HG02870 (cell line): ENCODE results near the gene TRIM60.
"Not testable (repeated sequence)": the region's sequence is repeated elsewhere in the genome, so short reads cannot be mapped to it uniquely, and the experiment has no call there.

Experiments
- ATAC-seq: cut with Tn5 transposase; IDR thresholded peaks from one replicate; pipeline ENCODE4 v1.9.1; 2021; ENCODE audit warnings: mild to moderate bottlenecking, moderate library complexity; ENCODE audit not compliant: unreplicated experiment

Gene TRIM60

DNA sequence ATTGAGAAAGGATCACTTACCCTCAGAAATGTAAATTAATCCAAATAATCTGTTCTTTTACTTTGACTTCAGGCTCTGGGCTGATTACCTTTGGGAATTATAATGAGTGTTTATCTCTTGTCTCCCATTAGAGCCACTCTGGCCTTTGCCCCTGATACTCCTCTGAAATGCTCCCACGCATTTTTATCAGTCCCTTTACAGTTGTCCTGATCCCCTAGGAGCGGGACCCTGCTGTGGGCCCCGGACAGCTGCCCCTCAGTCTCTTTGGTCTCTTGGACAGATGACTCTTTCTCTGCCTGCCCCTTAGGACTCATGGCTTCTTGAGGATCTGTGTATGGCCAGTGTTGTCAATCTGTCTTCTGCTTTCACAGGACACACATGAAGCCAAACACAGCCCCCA is 20.8 kb downstream of the TRIM60 start:
- no peak for ATAC-seq

DNA sequence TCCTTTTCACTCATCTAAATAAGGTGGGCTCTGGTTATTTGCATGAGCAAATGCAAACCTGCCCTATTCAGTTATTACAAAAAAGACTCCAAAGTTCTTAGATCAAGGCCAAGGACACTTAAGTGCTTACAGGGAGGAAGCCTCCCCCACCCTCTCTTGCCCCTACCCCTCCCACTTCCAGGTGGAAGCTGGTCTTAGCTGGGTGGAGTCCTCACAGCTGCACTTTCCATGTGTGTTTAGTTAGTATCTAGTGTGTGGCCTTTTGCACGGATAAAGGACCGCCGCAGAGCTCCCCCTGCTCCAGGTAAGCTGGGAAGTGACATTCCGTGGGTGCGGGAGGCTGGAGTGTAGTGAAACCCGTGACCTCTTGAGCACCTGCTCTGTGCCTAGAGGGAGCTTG is 21.8 kb downstream of the TRIM60 start, which contains the start of gene TRIM75:
TSS of gene TRIM75 (plus strand) at position 222 of the 400 bp plus-strand sequence. CDS start 5,282 bp downstream, outside the sequence.
- ATAC-seq: no peak

DNA sequence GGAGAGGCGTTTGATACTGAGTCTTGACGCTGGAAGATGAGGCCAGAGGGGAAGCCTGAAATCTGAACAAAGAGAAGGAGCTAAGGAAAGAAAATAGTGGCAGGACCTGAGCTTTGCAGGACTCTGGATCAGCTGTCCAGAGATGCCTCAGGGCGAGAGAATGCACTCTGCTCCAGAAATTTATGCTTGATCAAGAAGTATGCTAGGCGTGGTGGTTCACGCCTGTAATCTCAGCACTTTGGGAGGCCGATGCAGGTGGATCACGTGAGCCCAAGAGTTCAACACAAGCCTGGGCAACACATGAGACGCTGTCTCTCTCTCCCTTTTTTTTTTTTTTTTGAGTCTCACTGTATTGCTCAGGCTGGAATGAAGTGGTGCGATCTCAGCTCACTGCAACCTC is 23.8 kb downstream of the TRIM60 start:
- ATAC-seq: no peak

DNA sequence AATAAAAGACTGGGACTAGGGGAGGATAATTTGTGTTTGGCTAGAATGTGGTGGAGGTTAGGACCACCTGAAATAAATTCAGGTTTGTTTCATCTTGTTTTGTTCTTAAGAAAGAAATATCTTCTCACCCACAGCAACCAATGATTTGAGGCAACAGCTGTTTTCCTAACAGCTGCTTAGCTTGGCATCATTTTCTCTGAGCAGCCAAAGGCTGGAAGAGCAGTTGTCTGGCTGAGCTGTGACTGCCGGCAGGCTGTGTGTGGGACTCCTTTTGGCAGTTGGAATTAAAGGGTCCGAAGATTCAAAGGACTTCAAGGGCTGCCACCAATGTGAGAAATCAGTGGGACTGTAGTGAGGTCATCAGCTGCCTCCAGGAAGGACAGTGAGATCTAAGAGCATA is 26.9 kb downstream of the TRIM60 start:
- no peak for ATAC-seq

DNA sequence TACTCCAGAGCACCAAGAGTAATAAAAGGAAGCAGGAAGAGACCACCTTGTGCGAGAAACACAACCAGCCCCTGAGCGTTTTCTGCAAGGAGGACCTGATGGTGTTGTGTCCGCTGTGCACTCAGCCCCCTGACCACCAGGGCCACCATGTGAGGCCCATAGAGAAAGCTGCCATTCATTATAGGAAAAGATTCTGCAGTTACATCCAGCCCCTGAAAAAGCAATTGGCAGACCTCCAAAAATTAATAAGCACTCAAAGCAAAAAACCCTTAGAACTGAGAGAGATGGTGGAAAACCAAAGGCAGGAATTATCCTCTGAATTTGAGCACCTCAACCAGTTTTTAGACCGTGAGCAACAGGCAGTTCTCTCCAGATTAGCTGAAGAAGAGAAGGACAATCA is 27.6 kb downstream of the TRIM60 start:
- no peak for ATAC-seq

DNA sequence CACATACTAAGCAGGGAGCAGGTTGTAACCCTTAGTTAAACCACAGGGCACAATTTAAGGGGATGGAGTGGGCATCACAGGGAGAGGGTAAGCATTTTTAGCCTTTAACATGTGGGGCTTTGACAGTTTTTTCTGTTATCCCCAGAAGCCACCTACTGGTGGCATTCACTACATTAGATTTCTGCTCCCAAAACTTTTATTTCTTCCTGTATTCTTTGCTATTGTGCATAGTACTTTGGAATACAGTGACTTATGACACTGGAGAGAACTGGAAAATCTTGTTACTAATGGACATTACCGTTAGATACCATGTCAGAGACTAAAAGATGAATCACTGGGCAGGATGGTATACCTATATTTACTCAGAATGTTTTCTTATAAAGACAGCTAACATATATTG is 29.1 kb downstream of the TRIM60 start:
- no peak for ATAC-seq

DNA sequence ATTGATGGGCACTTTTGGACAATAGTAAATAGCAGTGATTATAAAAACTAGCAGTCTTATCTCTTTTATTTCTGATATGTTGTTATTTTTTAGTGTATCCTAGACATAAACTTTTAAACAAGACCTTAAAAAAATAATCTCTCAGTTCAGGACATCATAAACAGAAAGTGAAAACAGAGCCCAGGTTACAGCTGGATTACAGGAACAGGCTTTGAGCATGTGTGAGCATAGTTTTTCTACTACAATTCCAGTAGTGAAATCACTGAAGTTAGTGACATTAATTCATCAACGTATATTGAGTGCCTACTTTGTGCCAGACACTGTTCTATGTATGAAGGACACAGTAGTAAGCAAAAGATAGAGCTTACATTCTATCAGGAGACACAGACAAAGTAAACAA is 38.8 kb downstream of the TRIM60 start:
- ATAC-seq: no peak

DNA sequence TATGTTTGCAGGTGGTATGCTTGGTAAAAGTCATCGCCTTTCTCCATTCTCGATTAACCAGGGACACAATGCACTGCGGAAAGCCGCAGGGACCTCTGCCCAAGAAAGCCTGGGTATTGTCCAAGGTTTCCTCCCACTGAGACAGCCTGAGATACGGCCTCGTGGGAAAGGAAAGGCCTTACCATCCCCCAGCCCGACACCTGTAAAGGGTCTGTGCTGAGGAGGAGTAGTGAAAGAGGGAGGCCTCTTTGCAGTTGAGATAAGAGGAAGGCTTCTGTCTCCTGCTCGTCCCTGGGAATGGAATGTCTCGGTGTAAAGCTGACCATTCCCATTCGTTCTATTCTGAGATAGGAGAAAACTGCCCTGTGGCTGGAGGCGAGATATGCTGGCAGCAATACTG is 41.5 kb downstream of the TRIM60 start:
- not testable (repeated sequence) for ATAC-seq

DNA sequence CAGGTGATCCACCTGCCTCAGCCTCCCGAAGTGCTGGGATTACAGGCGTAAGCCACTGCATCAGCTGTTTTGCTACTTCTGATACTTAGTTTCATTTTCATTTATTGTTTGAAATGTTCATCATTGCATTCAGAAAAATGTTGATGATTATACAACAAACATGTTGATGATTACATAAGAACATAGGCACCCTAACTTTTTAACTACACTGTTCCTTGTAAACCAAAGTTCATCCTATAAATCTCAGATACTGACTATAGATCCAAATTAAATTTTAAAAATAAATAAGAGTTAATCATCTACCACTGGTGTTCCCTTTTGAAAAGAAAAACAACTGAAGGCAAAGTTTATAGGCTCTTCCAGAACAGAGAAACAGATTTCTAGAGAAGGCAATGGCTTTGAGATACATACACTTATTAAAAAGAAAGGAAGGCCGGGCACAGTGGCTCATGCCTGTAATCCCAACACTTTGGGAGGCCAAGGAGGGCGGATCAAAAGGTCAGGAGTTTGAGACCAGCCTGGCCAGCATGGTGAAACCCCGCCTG is 45.3 kb downstream of the TRIM60 start:
- no peak for ATAC-seq

DNA sequence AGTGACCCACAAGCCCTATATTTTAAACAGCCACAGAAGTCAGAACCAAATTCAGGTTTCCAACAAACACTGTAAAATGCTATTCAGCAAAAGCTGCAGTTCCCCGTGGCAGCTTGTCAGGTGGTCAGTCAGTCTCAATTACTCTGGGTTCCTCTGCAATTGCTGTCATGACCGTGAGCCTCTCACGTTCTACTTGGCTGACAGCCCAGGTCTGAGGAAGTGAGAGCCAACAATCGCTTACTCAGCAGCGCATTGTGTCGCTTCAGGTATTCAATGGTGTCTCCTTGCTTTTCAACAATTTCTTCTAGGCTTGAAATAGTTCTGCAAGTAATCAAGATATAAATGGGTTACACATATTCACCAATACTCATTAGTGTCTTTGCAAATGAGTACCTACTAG is 47.7 kb downstream of the TRIM60 start:
- ATAC-seq: no peak

DNA sequence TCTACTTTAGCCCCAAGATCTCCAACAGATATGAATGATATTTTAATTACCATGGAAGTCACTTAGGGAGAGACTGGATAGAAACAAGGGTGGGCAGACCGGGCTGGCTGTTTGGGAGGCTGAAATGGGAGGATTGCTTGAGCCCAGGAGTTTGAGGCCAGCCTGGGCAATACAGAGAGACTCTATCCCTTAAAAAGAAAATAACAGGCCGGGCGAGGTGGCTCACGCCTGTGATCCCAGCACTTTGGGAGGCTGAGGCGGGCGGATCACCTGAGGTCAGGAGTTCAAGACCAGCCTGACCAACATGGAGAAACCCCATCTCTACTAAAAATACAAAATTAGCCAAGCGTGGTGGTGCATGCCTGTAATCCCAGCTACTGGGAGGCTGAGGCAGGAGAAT is 53.0 kb downstream of the TRIM60 start:
- not testable (repeated sequence) for ATAC-seq

DNA sequence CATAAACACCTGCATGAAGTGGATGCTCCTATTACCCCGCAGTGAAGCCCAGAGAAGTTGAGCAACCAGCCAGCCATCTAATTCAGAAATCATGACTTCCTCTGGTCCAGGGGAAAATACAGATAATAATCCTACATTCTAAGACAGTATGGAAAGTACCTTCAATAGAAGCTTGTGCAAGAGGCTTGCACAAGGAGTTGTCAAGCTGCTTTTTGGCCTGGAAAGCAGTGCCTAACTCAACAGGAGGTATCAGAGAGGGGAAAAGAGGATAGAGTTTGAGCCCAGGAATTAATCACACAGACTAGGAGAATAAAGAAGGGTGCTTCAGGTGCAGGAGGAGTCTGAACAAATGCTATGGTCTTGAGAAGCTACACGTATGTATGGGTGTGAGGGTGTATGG is 54.1 kb downstream of the TRIM60 start:
- ATAC-seq: no peak

DNA sequence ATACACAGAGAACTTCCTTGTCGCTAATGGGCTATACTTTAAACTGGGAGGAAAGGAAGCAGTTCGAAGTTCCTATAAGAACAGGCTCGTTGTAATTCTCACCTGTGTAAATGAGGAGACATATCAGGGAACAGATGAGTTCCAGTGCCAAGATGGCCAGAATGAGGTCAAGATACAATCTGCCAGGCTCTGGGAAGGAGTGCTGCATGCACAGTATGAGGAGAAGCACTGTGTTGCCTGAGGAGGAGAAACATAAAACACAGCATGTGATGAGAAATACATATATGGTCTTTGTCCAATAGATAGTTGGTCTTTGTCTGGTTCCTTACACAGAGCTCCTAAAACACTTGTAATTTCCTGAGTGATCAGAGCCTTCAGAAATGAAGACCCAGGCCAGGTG is 56.6 kb downstream of the TRIM60 start:
- no peak for ATAC-seq
